Activated CD8-positive, alpha-beta memory T cell treated with anti-CD3 and anti-CD28 coated beads for 1 hour (primary cell): ENCODE data around the gene MINPP1.
"Not testable (repeated sequence)": the region's sequence is repeated elsewhere in the genome, so short reads cannot be mapped to it uniquely, and the experiment has no call there.

Experiments used
- DNase-seq, 2 donors: peaks; one replicate each; pipeline ENCODE4 v3.0.0-alpha.2; 2020; ENCODE audit warnings: low read depth in 1 of 2; ENCODE audit errors: extremely low read depth in 1 of 2

Gene MINPP1

DNA sequence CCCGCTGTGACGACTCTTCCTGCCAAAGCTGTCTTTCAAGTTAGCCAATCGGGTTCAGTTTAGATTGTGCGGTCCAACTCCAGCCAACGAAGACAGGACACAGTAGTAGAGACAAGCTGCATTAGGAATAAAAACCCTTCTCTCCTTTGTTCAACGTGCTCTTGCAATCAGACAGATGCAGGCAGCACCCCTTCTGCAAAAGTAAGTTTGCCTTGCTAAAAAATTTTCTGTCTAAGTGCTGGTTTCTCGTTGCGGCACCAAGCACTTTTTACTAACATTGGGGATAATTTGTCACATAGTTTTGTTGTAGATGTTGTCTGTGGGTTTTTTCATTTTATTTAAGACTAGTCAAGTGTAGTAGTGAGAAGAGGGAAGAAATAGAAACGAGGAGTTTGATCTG lies 58.1 kb downstream of the MINPP1 start:
- DNase-seq = no peak

GRCh38 chr10:87565010-87565409 lies 60.3 kb downstream of the MINPP1 start:
- no peak for DNase-seq

DNA sequence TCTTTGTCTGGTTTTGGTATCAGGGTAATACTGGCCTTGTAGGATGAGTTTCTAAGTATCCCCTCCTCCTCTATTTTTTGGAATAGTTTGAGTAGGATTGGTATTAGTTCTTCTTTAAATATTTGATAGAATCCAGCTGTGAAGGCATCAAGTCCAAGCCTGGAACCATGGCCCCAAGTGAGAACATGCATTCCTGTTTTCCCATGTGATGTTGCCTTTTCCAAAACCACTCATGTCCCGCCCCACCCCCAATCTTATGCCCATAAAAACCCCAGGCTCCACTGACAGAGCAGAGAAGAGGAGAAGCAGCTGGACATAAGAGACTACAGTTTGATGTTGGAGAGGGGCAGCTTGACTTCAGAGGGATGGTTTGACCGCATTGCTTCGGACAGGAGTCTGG lies 71.2 kb downstream of the MINPP1 start:
- DNase-seq = no peak

DNA sequence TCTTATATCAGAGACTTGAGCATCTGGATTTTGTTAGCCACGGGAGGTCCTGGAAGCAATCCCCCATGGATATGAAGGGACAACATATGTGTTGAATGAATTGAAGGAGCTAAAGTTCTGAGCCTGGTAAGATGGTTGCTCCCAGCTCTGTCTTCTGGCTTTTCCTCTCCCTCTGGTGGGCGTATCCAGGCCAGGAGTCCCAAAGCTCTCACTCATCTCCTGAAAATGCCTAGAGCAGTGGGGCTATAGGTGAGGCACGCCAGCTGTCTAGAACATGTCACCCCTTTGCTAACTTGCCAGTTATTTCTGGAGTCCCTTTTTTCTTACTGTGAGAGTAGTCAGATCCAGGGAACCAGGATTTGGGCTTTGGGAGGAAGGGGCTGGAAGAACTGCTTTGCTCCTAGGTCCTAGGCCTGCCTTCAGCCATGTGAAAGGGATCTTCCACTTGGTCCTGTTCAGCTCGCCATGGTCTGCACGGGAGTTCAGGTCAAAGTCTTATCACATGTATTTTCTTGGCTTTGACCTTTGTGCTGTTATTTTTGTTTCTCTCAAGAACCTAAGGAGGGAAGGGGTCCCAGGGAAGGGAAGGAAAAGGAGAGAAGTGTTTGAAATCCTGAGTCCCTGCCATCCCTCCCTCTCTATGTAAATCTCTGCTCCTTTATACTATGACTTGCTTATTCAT lies 73.6 kb downstream of the MINPP1 start:
- no peak for DNase-seq

DNA sequence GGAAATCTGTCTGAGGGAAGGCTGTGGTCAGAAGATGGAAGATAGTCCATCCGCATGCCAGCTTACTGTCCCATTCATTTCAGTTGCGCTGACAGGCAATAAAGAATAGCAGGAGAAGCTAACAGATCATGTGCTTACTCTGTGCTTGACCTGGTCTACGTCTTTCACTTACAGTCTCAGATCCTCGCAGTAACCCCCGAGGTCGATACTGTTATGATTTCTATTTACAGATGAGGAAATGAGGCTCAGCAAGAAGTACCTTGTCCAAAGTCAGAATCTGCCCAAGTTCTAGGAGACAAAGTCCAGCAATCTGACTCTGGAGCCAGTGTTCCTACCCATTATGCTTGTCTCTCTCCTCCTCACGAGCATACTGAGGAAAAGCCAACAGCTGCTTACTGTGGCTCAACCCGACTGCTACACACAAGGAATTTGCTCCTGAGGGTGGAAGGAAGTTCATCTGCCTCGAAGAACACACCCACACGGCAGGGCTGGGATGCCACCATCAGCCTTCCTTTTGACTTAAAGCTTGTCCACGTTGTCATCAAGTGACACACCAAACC lies 74.2 kb downstream of the MINPP1 start:
- no peak for DNase-seq

- DNase-seq = no peak
These were observed 74.9 kb downstream of the MINPP1 start for GRCh38 chr10:87579563-87579962.

GRCh38 chr10:87580016-87580415 lies 75.3 kb downstream of the MINPP1 start:
- DNase-seq = no peak

GRCh38 chr10:87585565-87586514 lies 81.1 kb downstream of the MINPP1 start:
- no peak for DNase-seq

DNA sequence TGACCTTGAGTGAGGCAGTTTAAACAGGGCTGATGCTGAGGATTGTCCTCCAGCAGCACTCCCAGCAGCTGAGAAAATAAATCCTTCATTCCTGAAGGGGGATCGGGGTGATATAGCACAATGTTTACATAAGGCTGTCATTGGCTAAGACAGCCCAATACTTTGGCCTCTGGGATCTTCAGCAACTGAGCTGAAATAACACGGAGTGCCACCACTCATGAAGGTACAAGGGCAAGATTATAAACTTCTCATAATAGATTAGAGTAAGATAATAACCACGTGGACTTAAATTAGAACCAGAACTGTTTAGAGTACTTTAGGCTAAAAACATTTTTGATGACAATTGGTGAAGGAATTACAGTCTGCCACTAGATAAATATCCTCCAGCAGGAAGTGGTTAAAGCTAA lies 85.0 kb downstream of the MINPP1 start:
- no peak for DNase-seq

DNA sequence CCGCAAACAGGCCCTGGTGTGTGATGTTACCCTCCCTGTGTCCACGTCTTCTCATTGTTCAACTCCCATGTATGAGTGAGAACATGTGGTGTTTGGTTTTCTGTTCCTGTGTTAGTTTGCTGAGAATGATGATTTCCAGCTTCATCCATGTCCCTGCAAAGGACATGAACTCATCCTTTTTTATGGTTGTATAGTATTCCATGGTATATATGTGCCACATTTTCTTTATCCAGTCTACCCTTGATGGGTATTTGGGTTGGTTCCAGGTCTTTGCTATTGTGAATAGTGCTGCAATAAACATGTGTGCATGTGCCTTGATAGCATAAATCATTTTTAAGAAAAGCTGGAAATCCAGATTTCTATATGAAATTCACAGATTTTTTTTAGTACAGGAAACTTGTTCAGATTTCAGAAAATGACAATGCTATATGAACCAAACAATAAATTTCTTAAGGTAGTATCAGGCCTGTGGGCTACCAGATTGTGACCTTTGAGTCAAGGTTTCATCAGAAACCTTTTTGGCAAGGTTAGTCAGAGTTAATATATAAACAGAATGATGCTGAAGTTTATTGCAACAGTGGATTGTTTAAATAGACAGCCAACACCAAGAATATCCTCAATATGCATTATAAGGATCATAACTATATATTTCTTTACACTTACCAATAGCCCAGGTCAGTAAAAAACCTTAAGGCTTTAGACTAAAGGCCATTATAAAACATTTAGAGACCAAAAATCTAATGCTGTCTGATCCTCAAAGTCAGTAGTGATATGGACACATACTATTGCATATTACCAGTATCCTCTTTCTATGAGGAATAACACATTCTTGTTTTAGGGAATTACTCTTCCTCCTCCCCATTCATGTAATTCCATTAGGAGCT lies 86.3 kb downstream of the MINPP1 start:
- no peak for DNase-seq

DNA sequence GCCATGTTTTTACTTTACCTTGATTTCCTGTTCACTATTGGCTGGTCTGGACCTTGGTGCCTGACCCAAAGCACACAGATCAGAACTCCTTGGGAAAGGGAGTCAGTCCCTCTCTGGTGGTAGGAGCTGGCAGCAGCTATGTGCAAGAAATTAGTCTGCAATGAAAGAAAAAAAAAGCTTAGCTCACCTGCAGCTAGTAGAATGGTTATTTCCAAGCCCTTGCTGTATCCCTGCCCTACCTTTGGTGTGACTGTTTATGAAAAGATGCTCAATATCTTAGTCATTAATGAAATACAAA lies 86.8 kb downstream of the MINPP1 start:
- DNase-seq = no peak

- not testable (repeated sequence) for DNase-seq
These were observed 88.2 kb downstream of the MINPP1 start for GRCh38 chr10:87592920-87593319.

DNA sequence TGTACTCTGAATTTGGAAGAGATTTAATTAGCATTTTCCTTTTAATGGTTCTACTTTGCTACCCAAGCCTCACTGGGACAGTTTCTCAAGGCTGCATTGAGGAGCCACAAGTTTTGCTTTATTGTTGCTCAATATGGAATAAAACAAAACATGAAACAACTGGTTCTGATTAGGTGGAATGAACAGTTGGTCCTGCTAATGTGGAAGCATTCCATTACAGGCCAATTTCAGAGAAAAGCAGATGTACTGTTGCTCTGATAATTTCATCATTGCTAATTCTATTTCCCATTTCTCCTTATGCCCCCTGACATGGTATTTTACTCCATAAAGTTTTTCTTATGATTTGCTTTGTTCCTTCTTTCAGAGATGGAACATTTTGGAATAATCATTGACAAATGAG lies 89.0 kb downstream of the MINPP1 start:
- DNase-seq = no peak

- no peak for DNase-seq
These were observed 89.5 kb downstream of the MINPP1 start for GRCh38 chr10:87594181-87594580.

DNA sequence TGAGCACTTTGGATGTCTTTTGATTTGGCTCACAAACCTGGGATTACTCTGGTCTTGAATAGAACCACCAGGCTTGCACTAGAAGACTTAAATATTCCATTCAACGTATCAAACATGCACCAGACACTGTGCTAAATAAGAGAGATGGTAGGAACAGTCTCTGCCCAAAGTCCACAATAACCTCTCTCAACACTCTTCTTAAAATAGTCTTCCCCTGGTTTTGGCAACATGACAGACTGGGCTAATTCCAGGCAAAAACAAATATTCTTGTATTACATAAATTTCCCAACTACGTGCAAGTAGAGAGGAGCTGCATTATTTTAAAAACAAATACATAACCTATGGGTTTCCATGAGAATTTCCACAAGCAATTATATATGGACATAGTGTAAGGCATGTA lies 90.2 kb downstream of the MINPP1 start:
- DNase-seq = no peak

GRCh38 chr10:87596351-87596750 lies 91.7 kb downstream of the MINPP1 start:
- no peak for DNase-seq

DNA sequence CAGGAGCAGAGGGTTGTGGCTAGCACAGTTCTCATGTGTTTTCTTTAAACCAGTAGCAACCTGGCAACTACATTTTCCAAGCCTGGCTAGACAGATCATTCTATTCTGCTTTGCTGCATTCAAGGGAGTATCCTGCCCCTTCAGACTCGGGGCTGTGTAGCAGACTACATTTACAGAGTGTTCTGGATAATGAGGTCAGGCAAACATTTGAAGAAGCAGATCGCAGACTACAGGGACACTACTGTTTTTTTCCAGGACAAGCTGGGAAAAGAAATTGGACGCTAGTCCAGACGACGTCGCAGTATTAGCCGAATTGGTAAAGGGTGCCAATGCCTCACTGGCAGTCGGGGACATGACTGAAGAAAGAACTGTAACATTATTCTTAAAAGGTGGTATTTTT lies 94.0 kb downstream of the MINPP1 start:
- no peak for DNase-seq

GRCh38 chr10:87600581-87600980 lies 95.9 kb downstream of the MINPP1 start:
- DNase-seq = no peak
